SK-N-SH (cell line): Measurements from ENCODE around the gene ZFP36. TPM values are rescaled to one million over a fixed set of nuclear protein-coding genes. Genes with fewer than 3 reads are reported as not detected.

Source experiments
- CTCF ChIA-PET: fragments of 300-600, 350-600 bp; formaldehyde crosslinking; extraction: SDS; loops from one replicate; lab custom pipeline; 2021; lab: Yijun Ruan, JAX
- POLR2A ChIA-PET: fragments of 350-600 bp; sonication (Branson Sonifier 250); formaldehyde crosslinking; extraction: SDS; loops from one replicate; lab custom pipeline; 2020; ENCODE audit warnings: antibody characterized with exemption, inconsistent platforms; lab: Yijun Ruan, JAX
- DNase-seq: peaks from one replicate; pipeline ENCODE4 v3.0.0; 2012
- H2AFZ ChIP-seq: fragments of 200-600 bp; sonication (generic); 2 replicates; pipeline ENCODE4 v1.8.1; 2016; ENCODE audit warnings: antibody characterized with exemption, mild to moderate bottlenecking, low read depth
- H3F3A ChIP-seq: fragments of 200-600 bp; sonication (generic); replicated peaks from 2 replicates; pipeline ENCODE3; 2016; ENCODE audit warnings: antibody characterized with exemption, mild to moderate bottlenecking; ENCODE audit not compliant: insufficient read depth
- H3K27ac ChIP-seq, 2 experiments: fragments of 200-500 bp in 1 of 2; fragments of 200-600 bp in 1 of 2; sonication (Bioruptor generic) in 1 of 2; sonication (generic), shearing (Covaris generic) in 1 of 2; 2 replicates each; pipeline versions ENCODE4 v1.5.1 to v1.6.1; 2014 to 2016; ENCODE audit warnings: low read depth in 2 of 2, inconsistent platforms in 1 of 2, low read length in 1 of 2, mild to moderate bottlenecking in 1 of 2, mixed read lengths in 1 of 2
- H3K27me3 ChIP-seq: fragments of 200-600 bp; sonication (generic), shearing (Covaris generic); 2 replicates; pipeline ENCODE4 v1.6.1; 2016; ENCODE audit warnings: mixed run types; ENCODE audit not compliant: insufficient read depth
- H3K36me3 ChIP-seq, 2 experiments: fragments of 200-500 bp in 1 of 2; fragments of 200-600 bp in 1 of 2; sonication (Bioruptor generic) in 1 of 2; sonication (generic) in 1 of 2; replicated peaks in 1 of 2; 2 replicates each; pipeline versions ENCODE3 to v1.5.1; 2014 to 2016; ENCODE audit warnings: low read length in 1 of 2, mild to moderate bottlenecking in 1 of 2; ENCODE audit not compliant: insufficient read depth in 2 of 2, control insufficient read depth in 1 of 2
- H3K4me1 ChIP-seq, 2 experiments: fragments of 200-500 bp in 1 of 2; fragments of 200-600 bp in 1 of 2; sonication (Bioruptor generic) in 1 of 2; sonication (generic), shearing (Covaris generic) in 1 of 2; 2 replicates each; pipeline versions ENCODE4 v1.5.1 to v1.6.1; 2014 to 2016; ENCODE audit warnings: low read depth in 1 of 2, low read length in 1 of 2, mixed run types in 1 of 2; ENCODE audit not compliant: insufficient read depth in 2 of 2, control insufficient read depth in 1 of 2
- H3K4me2 ChIP-seq: fragments of 200-600 bp; sonication (generic), shearing (Covaris generic); 2 replicates; pipeline ENCODE4 v1.6.1; 2017; ENCODE audit warnings: mixed run types
- H3K4me3 ChIP-seq, 2 experiments: fragments of 200-500 bp in 1 of 2; fragments of 200-600 bp in 1 of 2; sonication (Bioruptor generic) in 1 of 2; sonication (generic), shearing (Covaris generic) in 1 of 2; 2 replicates each; pipeline versions ENCODE4 v1.5.1 to v1.8.1; 2014 to 2016; ENCODE audit warnings: low read depth in 2 of 2, inconsistent platforms in 1 of 2, low read length in 1 of 2, mild to moderate bottlenecking in 1 of 2, mixed read lengths in 1 of 2, moderate library complexity in 1 of 2
- H3K79me2 ChIP-seq: fragments of 200-600 bp; sonication (generic); 2 replicates; pipeline ENCODE4 v1.8.1; 2017; ENCODE audit warnings: mild to moderate bottlenecking; ENCODE audit not compliant: insufficient read depth
- H3K9ac ChIP-seq: fragments of 200-600 bp; sonication (generic); 2 replicates; pipeline ENCODE4 v1.6.1; 2017; ENCODE audit warnings: mixed run types
- H3K9me2 ChIP-seq: fragments of 200-600 bp; sonication (generic); 2 replicates; pipeline ENCODE4 v1.6.1; 2017; ENCODE audit warnings: mixed run types
- H3K9me3 ChIP-seq: fragments of 200-600 bp; sonication (generic); 2 replicates; pipeline ENCODE4 v1.6.1; 2017; ENCODE audit warnings: mixed run types, mild to moderate bottlenecking, moderate library complexity
- H4K20me1 ChIP-seq: fragments of 200-600 bp; sonication (generic); 2 replicates; pipeline ENCODE4 v1.6.1; 2017; ENCODE audit warnings: mild to moderate bottlenecking, mixed run types; ENCODE audit not compliant: insufficient read depth
- CHD2 ChIP-seq: fragments of 150-350 bp; IDR thresholded peaks from 2 replicates; pipeline ENCODE4 v1.6.1; 2018; ENCODE audit warnings: low read length; ENCODE audit not compliant: partially characterized antibody
- ELF1 ChIP-seq: IDR thresholded peaks from 2 replicates; pipeline ENCODE4 v1.4.0; 2012
- EP300 ChIP-seq, 2 experiments: IDR thresholded peaks; 2 replicates each; pipeline versions ENCODE4 v1.4.0 to v1.6.1; 2012; ENCODE audit warnings: borderline replicate concordance in 1 of 2, low read depth in 1 of 2, low read length in 1 of 2
- FOSL2 ChIP-seq: IDR thresholded peaks from 2 replicates; pipeline ENCODE4 v1.4.0; 2012; ENCODE audit warnings: low read depth, mild to moderate bottlenecking, moderate library complexity, borderline replicate concordance
- FOXM1 ChIP-seq: IDR thresholded peaks from 2 replicates; pipeline ENCODE4 v1.4.0; 2012; ENCODE audit warnings: low read depth, mild to moderate bottlenecking
- GATA2 ChIP-seq: sonication (generic); formaldehyde crosslinking; IDR thresholded peaks from 2 replicates; pipeline ENCODE4 v1.5.0; 2020; ENCODE audit warnings: mild to moderate bottlenecking, missing genetic modification reagents
- MEF2A ChIP-seq: IDR thresholded peaks from 2 replicates; pipeline ENCODE4 v1.4.0; 2012; ENCODE audit warnings: low read depth, borderline replicate concordance
- NFIC ChIP-seq: IDR thresholded peaks from 2 replicates; pipeline ENCODE4 v1.4.0; 2012; ENCODE audit warnings: borderline replicate concordance
- NRF1 ChIP-seq: IDR thresholded peaks from 2 replicates; pipeline ENCODE4 v1.6.1; 2012; ENCODE audit warnings: low read depth, mild to moderate bottlenecking, low read length
- PBX3 ChIP-seq: IDR thresholded peaks from 2 replicates; pipeline ENCODE4; 2012
- POLR2AphosphoS5 ChIP-seq: IDR thresholded peaks from 2 replicates; pipeline ENCODE4 v1.6.1; 2012; ENCODE audit warnings: low read depth, low read length
- REST ChIP-seq: IDR thresholded peaks from 2 replicates; pipeline ENCODE4 v1.6.1; 2012; ENCODE audit warnings: mild to moderate bottlenecking, low read depth, low read length, moderate library complexity
- RFX5 ChIP-seq: IDR thresholded peaks from 2 replicates; pipeline ENCODE4 v1.6.1; 2012; ENCODE audit warnings: mild to moderate bottlenecking, improper control_type of control experiment, low read length
- RXRA ChIP-seq: IDR thresholded peaks from 2 replicates; pipeline ENCODE4 v1.4.0; 2012; ENCODE audit warnings: low read depth, mild to moderate bottlenecking, borderline replicate concordance
- SIN3A ChIP-seq: IDR thresholded peaks from 2 replicates; pipeline ENCODE4 v1.6.1; 2012; ENCODE audit warnings: low read depth, mild to moderate bottlenecking, low read length, moderate library complexity, borderline replicate concordance
- SMC3 ChIP-seq: IDR thresholded peaks from 2 replicates; pipeline ENCODE4 v1.6.1; 2012; ENCODE audit warnings: low read depth, low read length, improper control_type of control experiment
- TCF12 ChIP-seq: IDR thresholded peaks from 2 replicates; pipeline ENCODE4 v1.4.0; 2012
- WGBS: methylation state at CpG from one replicate; pipeline ENCODE4 v1.1.6; 2017; ENCODE audit warnings: low lambda C conversion rate; 5-methylcytosine and 5-hydroxymethylcytosine counted together
- polyA plus RNA-seq, 3 experiments: library from polyadenylated mRNA; depleted of rRNA; stranded (reverse); fragments of >200 nt; gene quantifications; 2 replicates each; pipeline ENCODE4 v1.2.3, GENCODE V29; 2012
- TF ChIP-seq, protein P1 (sequence below): fragments of 200-600 bp; sonication (generic); IDR thresholded peaks from 2 replicates; pipeline ENCODE4 v1.6.1; 2017; ENCODE audit warnings: antibody characterized with exemption, mild to moderate bottlenecking, moderate library complexity
- TF ChIP-seq, protein P2 (sequence below): IDR thresholded peaks from 2 replicates; pipeline ENCODE4 v1.4.0; 2012; ENCODE audit warnings: low read depth, borderline replicate concordance

The ZFP36 gene
- polyA plus RNA-seq, 1 of the 3 experiments (the other 2 are of a cell fraction), result 49.3 TPM

- H3K79me2 ChIP-seq, result no peaks in the 10 kb centered on the region; the same call in 1 of the 2 replicates
- POLR2A ChIA-PET, result interaction anchor here (2.9 kb wide), 1 partner anchor 12 kb away, joined by 17 read pairs; the partner anchor contains the start of gene RPS16
- no peaks in the 10 kb centered on the region for H3K9me2 ChIP-seq
- H3K4me3 ChIP-seq, result no peak overlapping the region
- H3F3A ChIP-seq, result peaks cover 21% of the 10 kb centered on the region
- H3K4me2 ChIP-seq, result no peak overlapping the region
- no peak overlapping the region for H2AFZ ChIP-seq
- no peak for DNase-seq
- peaks cover 3 to 5% of the 10 kb centered on the region in 2 experiments; a peak in 2 of 4 replicates for H3K4me1 ChIP-seq
- no peak overlapping the region for H3K9ac ChIP-seq
- no peaks in the 10 kb centered on the region for H4K20me1 ChIP-seq
- no peaks in the 10 kb centered on the region for H3K9me3 ChIP-seq
- no peak for TF ChIP-seq MEF2A
- no peak for TF ChIP-seq REST
- no peak for TF ChIP-seq NFIC
- TF ChIP-seq RFX5, result no peak
- TF ChIP-seq NRF1, result no peak
- no peak for TF ChIP-seq POLR2AphosphoS5
- TF ChIP-seq TCF12, result no peak
- no peak for TF ChIP-seq ELF1
- TF ChIP-seq CHD2, result no peak
- no peak for TF ChIP-seq FOSL2
- no peak for TF ChIP-seq SIN3A
- TF ChIP-seq, protein P1, sequence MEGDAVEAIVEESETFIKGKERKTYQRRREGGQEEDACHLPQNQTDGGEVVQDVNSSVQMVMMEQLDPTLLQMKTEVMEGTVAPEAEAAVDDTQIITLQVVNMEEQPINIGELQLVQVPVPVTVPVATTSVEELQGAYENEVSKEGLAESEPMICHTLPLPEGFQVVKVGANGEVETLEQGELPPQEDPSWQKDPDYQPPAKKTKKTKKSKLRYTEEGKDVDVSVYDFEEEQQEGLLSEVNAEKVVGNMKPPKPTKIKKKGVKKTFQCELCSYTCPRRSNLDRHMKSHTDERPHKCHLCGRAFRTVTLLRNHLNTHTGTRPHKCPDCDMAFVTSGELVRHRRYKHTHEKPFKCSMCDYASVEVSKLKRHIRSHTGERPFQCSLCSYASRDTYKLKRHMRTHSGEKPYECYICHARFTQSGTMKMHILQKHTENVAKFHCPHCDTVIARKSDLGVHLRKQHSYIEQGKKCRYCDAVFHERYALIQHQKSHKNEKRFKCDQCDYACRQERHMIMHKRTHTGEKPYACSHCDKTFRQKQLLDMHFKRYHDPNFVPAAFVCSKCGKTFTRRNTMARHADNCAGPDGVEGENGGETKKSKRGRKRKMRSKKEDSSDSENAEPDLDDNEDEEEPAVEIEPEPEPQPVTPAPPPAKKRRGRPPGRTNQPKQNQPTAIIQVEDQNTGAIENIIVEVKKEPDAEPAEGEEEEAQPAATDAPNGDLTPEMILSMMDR, result no peak
- TF ChIP-seq PBX3, result no peak
- TF ChIP-seq EP300 (IDR thresholded peaks at IDR 0.05; ENCODE audit: borderline replicate concordance in 1 of 2, low read depth in 1 of 2, low read length in 1 of 2), result no peak
- TF ChIP-seq SMC3, result no peak
- TF ChIP-seq RXRA, result no peak
- TF ChIP-seq, protein P2, sequence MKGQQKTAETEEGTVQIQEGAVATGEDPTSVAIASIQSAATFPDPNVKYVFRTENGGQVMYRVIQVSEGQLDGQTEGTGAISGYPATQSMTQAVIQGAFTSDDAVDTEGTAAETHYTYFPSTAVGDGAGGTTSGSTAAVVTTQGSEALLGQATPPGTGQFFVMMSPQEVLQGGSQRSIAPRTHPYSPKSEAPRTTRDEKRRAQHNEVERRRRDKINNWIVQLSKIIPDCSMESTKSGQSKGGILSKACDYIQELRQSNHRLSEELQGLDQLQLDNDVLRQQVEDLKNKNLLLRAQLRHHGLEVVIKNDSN, result no peak
- no peak for TF ChIP-seq FOXM1
- no peak for TF ChIP-seq GATA2 (CRISPR knock-in tag)
- no peak overlapping the region for H3K27ac ChIP-seq
- H3K27me3 ChIP-seq, result no peaks in the 10 kb centered on the region
- CTCF ChIA-PET, result interaction anchor here (0.9 to 1.4 kb wide), 4 partner anchors 9 to 51 kb away, joined by 3 to 7 read pairs (median 4); partner anchors contain the start of gene PLEKHG2
- WGBS, result 89% methylated on average over 32 of the region's 35 CpGs
- peaks cover 18 to 25% of the 10 kb centered on the region in 2 experiments for H3K36me3 ChIP-seq
These were observed 16.8 kb downstream of the ZFP36 start for GRCh38 chr19:39423258-39424086.
